Measurements from ENCODE around the gene GARIN5B.
"Not testable (repeated sequence)": the region's sequence is repeated elsewhere in the genome, so short reads cannot be mapped to it uniquely, and the experiment has no call there.

The GARIN5B gene

GRCh38 chr19:55402509-55402908 lies 39.4 kb upstream of the GARIN5B start:
- H3K9me3 ChIP-seq (ENCODE audit: control insufficient read depth in 2 of 2, low read length in 2 of 2): no peaks in the 10 kb centered on the region
- peaks cover 11 to 37% of the 10 kb centered on the region in 2 donors for H3K36me3 ChIP-seq (ENCODE audit: control insufficient read depth in 2 of 2, insufficient read depth in 2 of 2, low read length in 2 of 2)
- no peak overlapping the region for H3K27ac ChIP-seq (ENCODE audit: low read depth in 2 of 2, low read length in 2 of 2)
- H3K4me3 ChIP-seq (ENCODE audit: low read length in 2 of 2): no peak overlapping the region
- H3K4me1 ChIP-seq (ENCODE audit: control insufficient read depth in 2 of 2, insufficient read depth in 2 of 2, low read length in 2 of 2): peaks cover 9 to 10% of the 10 kb centered on the region in 2 donors
- H3K27me3 ChIP-seq (ENCODE audit: control insufficient read depth in 2 of 2, insufficient read depth in 2 of 2, low read length in 2 of 2): no peaks in the 10 kb centered on the region
- no peak overlapping the region for H3K9ac ChIP-seq (ENCODE audit: low read depth in 1 of 2, low read length in 2 of 2)

GRCh38 chr19:55401390-55401789 lies 38.3 kb upstream of the GARIN5B start:
- not testable (repeated sequence) for H3K4me1 ChIP-seq (ENCODE audit: control insufficient read depth in 2 of 2, insufficient read depth in 2 of 2, low read length in 2 of 2); H3K9me3 ChIP-seq (ENCODE audit: control insufficient read depth in 2 of 2, low read length in 2 of 2); H3K27me3 ChIP-seq (ENCODE audit: control insufficient read depth in 2 of 2, insufficient read depth in 2 of 2, low read length in 2 of 2); H3K4me3 ChIP-seq (ENCODE audit: low read length in 2 of 2); H3K9ac ChIP-seq (ENCODE audit: low read depth in 1 of 2, low read length in 2 of 2); H3K27ac ChIP-seq (ENCODE audit: low read depth in 2 of 2, low read length in 2 of 2)
- H3K36me3 ChIP-seq (ENCODE audit: control insufficient read depth in 2 of 2, insufficient read depth in 2 of 2, low read length in 2 of 2): peaks cover 11 to 37% of the 10 kb centered on the region in 2 donors

GRCh38 chr19:55400281-55401087 lies 37.4 kb upstream of the GARIN5B start:
- Histone ChIP-seq H3K9ac (ENCODE audit: low read depth in 1 of 2, low read length in 2 of 2) (no peak overlapping the region), H3K9me3 (ENCODE audit: control insufficient read depth in 2 of 2, low read length in 2 of 2) (no peaks in the 10 kb centered on the region), H3K36me3 (ENCODE audit: control insufficient read depth in 2 of 2, insufficient read depth in 2 of 2, low read length in 2 of 2) (peaks cover 11 to 36% of the 10 kb centered on the region in 2 donors), H3K4me3 (ENCODE audit: low read length in 2 of 2) (no peak overlapping the region), H3K27me3 (ENCODE audit: control insufficient read depth in 2 of 2, insufficient read depth in 2 of 2, low read length in 2 of 2) (no peaks in the 10 kb centered on the region), H3K27ac (ENCODE audit: low read depth in 2 of 2, low read length in 2 of 2) (no peak overlapping the region), H3K4me1 (ENCODE audit: control insufficient read depth in 2 of 2, insufficient read depth in 2 of 2, low read length in 2 of 2) (no peaks in the 10 kb centered on the region)

DNA sequence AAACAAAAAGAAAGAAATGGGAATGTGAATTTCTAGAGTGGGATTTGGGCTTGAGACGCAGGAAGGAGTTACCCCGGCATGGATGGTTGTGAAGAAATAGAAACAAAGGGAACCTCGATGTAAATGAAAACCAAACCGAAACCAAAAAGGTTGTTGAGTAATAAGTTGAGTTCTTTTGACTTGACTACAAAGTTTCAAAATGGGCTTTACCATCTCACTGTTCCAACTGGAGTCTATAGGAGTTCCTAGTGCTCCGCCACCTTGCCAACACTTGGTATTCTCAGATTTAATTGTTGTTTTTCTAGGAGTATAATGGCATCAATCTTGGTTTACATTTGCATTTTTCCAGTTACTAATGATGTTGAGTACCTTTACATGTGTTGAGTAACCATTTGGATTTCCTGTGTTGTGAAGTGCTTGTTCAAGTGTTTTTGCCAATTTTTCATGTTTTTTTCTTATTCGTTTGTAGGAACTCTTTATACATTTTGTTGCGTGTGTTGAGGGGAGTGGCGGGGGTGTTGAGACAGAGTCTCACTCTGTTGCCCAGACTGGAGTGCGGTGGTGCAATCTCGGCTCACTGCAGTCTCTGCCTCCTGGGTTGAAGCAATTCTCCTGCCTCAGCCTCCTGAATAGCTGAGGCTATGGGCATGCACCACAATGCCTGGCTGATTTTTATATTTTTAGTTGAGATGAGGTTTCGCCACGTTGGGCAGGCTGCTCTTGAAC lies 35.3 kb upstream of the GARIN5B start:
- no peak overlapping the region for H3K4me3 ChIP-seq (ENCODE audit: low read length in 2 of 2)
- no peak overlapping the region for H3K27ac ChIP-seq (ENCODE audit: low read depth in 2 of 2, low read length in 2 of 2)
- no peaks in the 10 kb centered on the region for H3K27me3 ChIP-seq (ENCODE audit: control insufficient read depth in 2 of 2, insufficient read depth in 2 of 2, low read length in 2 of 2)
- H3K9me3 ChIP-seq (ENCODE audit: control insufficient read depth in 2 of 2, low read length in 2 of 2): no peaks in the 10 kb centered on the region
- peaks cover 11 to 28% of the 10 kb centered on the region in 2 donors for H3K36me3 ChIP-seq (ENCODE audit: control insufficient read depth in 2 of 2, insufficient read depth in 2 of 2, low read length in 2 of 2)
- no peaks in the 10 kb centered on the region for H3K4me1 ChIP-seq (ENCODE audit: control insufficient read depth in 2 of 2, insufficient read depth in 2 of 2, low read length in 2 of 2)
- H3K9ac ChIP-seq (ENCODE audit: low read depth in 1 of 2, low read length in 2 of 2): no peak overlapping the region

DNA sequence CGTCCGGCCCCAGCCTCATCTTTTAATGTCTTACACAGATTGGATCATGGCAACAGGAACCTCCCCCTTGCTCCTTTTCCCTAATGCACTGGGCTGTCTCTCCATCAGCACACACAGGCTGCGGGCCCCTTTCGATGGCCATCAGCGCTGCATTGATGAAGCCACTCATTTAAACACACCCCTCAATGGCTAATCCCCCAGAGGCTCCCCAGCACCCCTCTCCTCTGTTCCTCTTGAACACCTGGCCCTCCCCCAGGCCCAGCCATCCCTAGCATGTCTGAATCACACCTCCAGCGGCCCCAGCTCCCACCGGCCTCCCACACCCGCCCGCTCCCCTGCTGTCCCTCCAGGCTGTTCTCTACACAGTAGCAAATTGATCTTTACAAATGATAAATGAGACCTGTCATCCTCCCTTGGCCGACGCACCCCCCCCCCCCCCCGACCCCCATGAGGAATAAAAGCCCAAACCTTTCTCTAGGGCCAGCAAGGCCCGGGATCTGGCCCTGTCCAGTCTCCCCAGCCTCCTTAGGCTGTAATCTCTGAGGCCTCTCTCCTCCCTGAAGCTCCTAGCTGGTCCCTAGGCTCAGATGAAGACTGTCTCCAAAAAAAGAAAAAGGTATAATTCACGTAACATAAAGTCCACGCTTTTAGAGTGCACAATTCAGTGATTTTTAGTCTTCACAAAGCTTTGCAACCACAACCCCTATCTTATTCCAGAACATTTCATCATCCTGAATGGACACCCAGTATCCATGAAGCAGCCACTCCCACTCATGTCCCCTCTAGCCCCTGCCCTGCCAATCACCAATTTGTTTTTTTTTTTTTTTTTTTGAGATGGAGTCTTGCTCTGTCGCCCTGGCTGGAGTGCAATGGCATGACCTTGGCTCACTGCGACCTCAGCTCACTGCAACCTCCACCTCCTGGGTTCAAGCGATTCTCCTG lies 30.0 kb upstream of the GARIN5B start:
- peaks cover 20 to 32% of the 10 kb centered on the region in 2 donors for H3K36me3 ChIP-seq (ENCODE audit: control insufficient read depth in 2 of 2, insufficient read depth in 2 of 2, low read length in 2 of 2)
- no peaks in the 10 kb centered on the region for H3K27me3 ChIP-seq (ENCODE audit: control insufficient read depth in 2 of 2, insufficient read depth in 2 of 2, low read length in 2 of 2)
- no peak overlapping the region for H3K27ac ChIP-seq (ENCODE audit: low read depth in 2 of 2, low read length in 2 of 2)
- H3K4me1 ChIP-seq (ENCODE audit: control insufficient read depth in 2 of 2, insufficient read depth in 2 of 2, low read length in 2 of 2): peaks cover 6% of the 10 kb centered on the region in 2 donors
- no peak overlapping the region for H3K9ac ChIP-seq (ENCODE audit: low read depth in 1 of 2, low read length in 2 of 2)
- no peaks in the 10 kb centered on the region for H3K9me3 ChIP-seq (ENCODE audit: control insufficient read depth in 2 of 2, low read length in 2 of 2)
- H3K4me3 ChIP-seq (ENCODE audit: low read length in 2 of 2): no peak overlapping the region

- H3K9ac ChIP-seq (ENCODE audit: low read depth in 1 of 2, low read length in 2 of 2): no peak overlapping the region
- peaks cover 30 to 43% of the 10 kb centered on the region in 2 donors for H3K36me3 ChIP-seq (ENCODE audit: control insufficient read depth in 2 of 2, insufficient read depth in 2 of 2, low read length in 2 of 2)
- no peaks in the 10 kb centered on the region for H3K9me3 ChIP-seq (ENCODE audit: control insufficient read depth in 2 of 2, low read length in 2 of 2)
- no peak overlapping the region for H3K27ac ChIP-seq (ENCODE audit: low read depth in 2 of 2, low read length in 2 of 2)
- no peaks in the 10 kb centered on the region for H3K27me3 ChIP-seq (ENCODE audit: control insufficient read depth in 2 of 2, insufficient read depth in 2 of 2, low read length in 2 of 2)
- H3K4me1 ChIP-seq (ENCODE audit: control insufficient read depth in 2 of 2, insufficient read depth in 2 of 2, low read length in 2 of 2): peaks cover 17% of the 10 kb centered on the region in 2 donors
- H3K4me3 ChIP-seq (ENCODE audit: low read length in 2 of 2): no peak overlapping the region
These were observed 28.9 kb upstream of the GARIN5B start for GRCh38 chr19:55391702-55392615.

DNA sequence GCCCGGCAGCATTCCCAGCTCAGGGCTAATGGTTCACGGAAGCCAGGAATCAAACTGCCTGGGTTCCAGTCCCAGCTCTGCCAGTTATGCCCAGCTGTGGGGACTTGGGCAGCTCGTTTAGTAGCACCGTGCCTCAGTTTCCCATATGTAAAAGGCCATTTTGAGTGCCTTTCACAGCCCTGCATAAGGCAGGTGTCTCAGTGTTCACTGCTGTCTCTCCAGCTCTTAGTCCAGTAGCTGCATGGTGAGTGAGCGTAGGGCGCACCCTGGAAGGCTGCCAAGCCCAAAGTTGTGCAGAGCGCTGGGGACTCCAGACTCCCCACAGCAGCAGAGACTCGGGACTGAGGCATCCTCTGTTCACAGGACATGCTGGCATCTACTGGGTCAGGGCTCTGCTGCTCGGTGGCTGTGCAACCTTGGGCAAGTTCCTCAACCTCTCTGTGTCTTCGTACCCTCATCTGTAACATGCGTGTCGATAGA lies 28.2 kb upstream of the GARIN5B start:
- peaks cover 31 to 44% of the 10 kb centered on the region in 2 donors for H3K36me3 ChIP-seq (ENCODE audit: control insufficient read depth in 2 of 2, insufficient read depth in 2 of 2, low read length in 2 of 2)
- no peaks in the 10 kb centered on the region for H3K9me3 ChIP-seq (ENCODE audit: control insufficient read depth in 2 of 2, low read length in 2 of 2)
- H3K4me1 ChIP-seq (ENCODE audit: control insufficient read depth in 2 of 2, insufficient read depth in 2 of 2, low read length in 2 of 2): peaks cover 23 to 24% of the 10 kb centered on the region in 2 donors
- H3K4me3 ChIP-seq (ENCODE audit: low read length in 2 of 2): no peak overlapping the region
- no peak overlapping the region for H3K27ac ChIP-seq (ENCODE audit: low read depth in 2 of 2, low read length in 2 of 2)
- H3K27me3 ChIP-seq (ENCODE audit: control insufficient read depth in 2 of 2, insufficient read depth in 2 of 2, low read length in 2 of 2): no peaks in the 10 kb centered on the region
- no peak overlapping the region for H3K9ac ChIP-seq (ENCODE audit: low read depth in 1 of 2, low read length in 2 of 2)

GRCh38 chr19:55390461-55390880 lies 27.4 kb upstream of the GARIN5B start:
- Histone ChIP-seq H3K4me1 (ENCODE audit: control insufficient read depth in 2 of 2, insufficient read depth in 2 of 2, low read length in 2 of 2) (peaks cover 23 to 25% of the 10 kb centered on the region in 2 donors), H3K9me3 (ENCODE audit: control insufficient read depth in 2 of 2, low read length in 2 of 2) (no peaks in the 10 kb centered on the region), H3K4me3 (ENCODE audit: low read length in 2 of 2) (no peak overlapping the region), H3K27me3 (ENCODE audit: control insufficient read depth in 2 of 2, insufficient read depth in 2 of 2, low read length in 2 of 2) (no peaks in the 10 kb centered on the region), H3K27ac (ENCODE audit: low read depth in 2 of 2, low read length in 2 of 2) (no peak overlapping the region), H3K9ac (ENCODE audit: low read depth in 1 of 2, low read length in 2 of 2) (no peak overlapping the region), H3K36me3 (ENCODE audit: control insufficient read depth in 2 of 2, insufficient read depth in 2 of 2, low read length in 2 of 2) (peaks cover 31 to 44% of the 10 kb centered on the region in 2 donors)

All from mucosa of rectum (tissue), 2 donors.